Mucosa of descending colon (tissue), 3 donors: ENCODE data around the gene SLC44A3. TPM values are rescaled to one million over a fixed set of nuclear protein-coding genes. Genes with fewer than 3 reads are reported as not detected.

ENCODE experiments used
- ATAC-seq: fragments of 200-7000 bp; cut with Tn5 transposase; one replicate; pipeline ENCODE4 v1.9.1; 2020; ENCODE audit warnings: mild to moderate bottlenecking, moderate library complexity
- DNase-seq, 3 donors: peaks; one replicate each; pipeline ENCODE4 v3.0.0-alpha.2; 2020
- H3K36me3 ChIP-seq: fragments of 200-600 bp; one replicate; pipeline ENCODE4 v1.8.0; 2021; ENCODE audit warnings: low read depth, mild to moderate bottlenecking
- H3K4me1 ChIP-seq: fragments of 200-600 bp; one replicate; pipeline ENCODE4 v1.8.0; 2021; ENCODE audit warnings: low read depth, mild to moderate bottlenecking
- H3K4me3 ChIP-seq: fragments of 200-600 bp; one replicate; pipeline ENCODE4 v1.8.0; 2021; ENCODE audit warnings: mild to moderate bottlenecking
- H3K9me3 ChIP-seq: fragments of 200-600 bp; one replicate; pipeline ENCODE4 v1.8.0; 2021; ENCODE audit warnings: mild to moderate bottlenecking
- CTCF ChIP-seq: fragments of 200-600 bp; IDR thresholded peaks from one replicate; pipeline ENCODE4 v1.8.0; 2022; ENCODE audit warnings: antibody characterized with exemption, mild to moderate bottlenecking
- intact Hi-C, 2 donors: fragments of 100-400 bp; cut with DNase I in 1 of 2; cut with micrococcal nuclease in 1 of 2; formaldehyde crosslinking; loops; one replicate each; pipeline versions ENCODE4 v1.11.0 to v1.11.1; 2022; cut with DNase I, micrococcal nuclease
- total RNA-seq, 3 donors: library from RNA; stranded (reverse); fragmentation: NEBNext Ultra II Directional in 2 of 3; extraction: Animal tissue kit (Norgen Biotek cat#: 25700) in 2 of 3; gene quantifications; one replicate each; pipeline versions ENCODE4 v1.2.1 to v1.2.4, GENCODE V29; 2021 to 2023
- donor health status: DM: no; HTN: no; CAD: no; lungs with moderate emphysema.
- donor health status: DM: no; HTN: no; CAD: no.
- donor health status: DM: no; HTN: yes; CAD: no.

Gene SLC44A3
- total RNA-seq, 3 donors from 2014 or later = 37.4 to 89.1 (median 49.5) TPM

- peak; percentile 29 for TF ChIP-seq CTCF
- ATAC-seq = peak; percentile 74
- H3K4me1 ChIP-seq = peaks cover 43% of the 10 kb centered on the region
- H3K9me3 ChIP-seq = no peaks in the 10 kb centered on the region
- intact Hi-C loops = loop anchor here in 1 of 2 donors (5.0 to 10.0 kb wide), 2 partner anchors 197 to 275 kb away; no protein-coding TSS in a partner anchor
- H3K4me3 ChIP-seq = no peak overlapping the region
- DNase-seq = peak in 2 of 3 donors; percentile 31 to 61
- no peaks in the 10 kb centered on the region for H3K36me3 ChIP-seq
Measured at GRCh38 chr1:94801919-94802546, 18.1 kb upstream of the SLC44A3 start.

DNA sequence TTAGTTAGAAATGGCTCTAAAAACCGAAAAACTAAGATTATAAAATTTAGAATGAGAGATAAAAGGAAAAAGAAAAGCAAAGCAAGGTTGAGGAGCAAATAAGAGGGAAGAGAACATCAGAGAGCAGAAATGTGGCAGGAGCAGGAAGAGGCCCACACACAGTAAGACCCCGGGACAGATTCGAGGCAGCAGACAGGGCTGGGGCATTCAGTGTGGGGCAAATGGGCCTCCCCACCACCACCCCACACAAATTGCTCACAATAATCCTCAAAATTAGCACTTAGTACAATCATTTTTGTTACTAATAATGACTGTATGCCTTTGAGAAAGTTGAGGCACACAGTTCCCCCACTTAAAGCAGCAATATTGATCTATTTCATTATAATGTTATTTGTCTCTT lies 17.1 kb upstream of the SLC44A3 start:
- no peak for TF ChIP-seq CTCF
- Histone ChIP-seq H3K9me3 (no peaks in the 10 kb centered on the region), H3K4me3 (no peak overlapping the region), H3K36me3 (no peaks in the 10 kb centered on the region), H3K4me1 (peaks cover 54% of the 10 kb centered on the region)
- ATAC-seq = no peak
- no peak for DNase-seq
- intact Hi-C loops = loop anchor here in 1 of 2 donors (5.0 to 10.0 kb wide), 2 partner anchors 198 to 276 kb away; no protein-coding TSS in a partner anchor

DNA sequence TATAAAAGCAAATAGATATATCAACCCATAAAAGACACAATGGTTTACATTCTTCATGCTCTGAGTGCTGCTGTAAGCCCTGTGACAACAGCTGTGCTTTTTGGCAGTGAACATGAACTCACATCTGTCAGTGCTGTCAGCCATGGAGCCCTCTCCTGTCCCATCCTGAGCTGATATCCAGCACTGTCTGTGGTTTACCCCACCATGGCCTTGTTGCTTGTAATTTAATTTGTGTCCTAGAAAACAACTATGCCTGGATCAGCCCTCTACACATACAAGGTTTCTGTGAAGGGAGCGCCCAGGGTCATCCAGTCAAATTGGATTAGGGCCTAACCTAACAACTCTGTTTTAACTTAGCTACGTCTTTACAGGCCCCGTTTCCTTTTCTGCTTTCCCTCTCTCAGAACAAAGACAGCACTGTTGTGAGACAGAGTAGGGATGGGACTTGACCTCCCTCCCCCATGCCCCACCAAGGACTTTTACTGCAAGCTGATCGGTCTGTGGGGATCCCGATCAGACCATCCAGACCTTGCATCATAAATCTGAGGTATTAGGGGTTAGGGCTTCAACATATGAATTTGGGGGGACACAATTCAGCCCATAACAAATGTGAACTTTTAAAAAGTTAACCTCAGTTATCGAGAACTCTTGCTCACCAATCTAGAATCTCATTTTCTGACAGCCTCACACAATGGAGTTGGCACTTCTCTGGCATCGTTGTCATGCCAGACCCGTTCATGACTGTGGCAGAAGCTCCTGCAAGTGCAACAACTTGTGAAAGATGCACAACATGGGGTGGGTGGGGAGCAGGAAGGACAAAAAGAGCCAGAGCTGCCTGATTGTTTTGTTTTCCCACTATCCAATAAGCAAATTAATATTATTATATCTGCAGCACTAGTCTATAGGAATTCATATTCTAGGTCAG lies 16.4 kb upstream of the SLC44A3 start:
- intact Hi-C loops = loop anchor here in 1 of 2 donors (5.0 to 10.0 kb wide), 2 partner anchors 199 to 276 kb away; no protein-coding TSS in a partner anchor
- Histone ChIP-seq H3K4me1 (peaks cover 59% of the 10 kb centered on the region), H3K36me3 (no peaks in the 10 kb centered on the region), H3K4me3 (no peak overlapping the region), H3K9me3 (no peaks in the 10 kb centered on the region)
- peak; percentile 65 for ATAC-seq
- TF ChIP-seq CTCF = no peak
- DNase-seq = peak in 1 of 3 donors; percentile 58

- TF ChIP-seq CTCF = no peak
Measured at GRCh38 chr1:94804442-94804837, 15.7 kb upstream of the SLC44A3 start.

DNA sequence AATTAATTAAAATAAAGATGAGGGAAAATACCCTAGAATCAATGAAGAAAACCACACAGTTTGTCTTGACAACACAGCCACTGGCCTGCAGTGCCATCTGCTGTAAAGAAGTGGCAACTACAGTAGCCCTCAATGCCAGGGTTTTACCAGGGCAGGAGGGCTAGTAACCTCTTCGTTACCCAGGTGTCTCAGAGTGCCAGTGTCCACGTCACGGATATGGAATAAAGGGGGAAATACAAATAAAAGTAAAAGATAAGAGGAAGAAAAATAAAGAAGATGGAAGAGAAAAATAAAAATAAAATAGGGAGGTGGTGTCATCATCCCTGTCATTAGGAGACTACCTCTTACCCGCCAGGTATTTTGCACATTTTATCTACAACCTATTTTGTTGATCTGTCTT lies 14.2 kb upstream of the SLC44A3 start:
- intact Hi-C loops = loop anchor here (5.0 to 10.0 kb wide), 2 partner anchors 201 to 284 kb away; no protein-coding TSS in a partner anchor
- DNase-seq = peak in 2 of 3 donors; percentile 57 to 68

More at GRCh38 chr1:94804442-94804837, 15.7 kb upstream of the SLC44A3 start:
- Histone ChIP-seq H3K9me3 (no peaks in the 10 kb centered on the region), H3K4me3 (no peak overlapping the region), H3K36me3 (no peaks in the 10 kb centered on the region), H3K4me1 (peaks cover 63% of the 10 kb centered on the region)
- intact Hi-C loops = loop anchor here in 1 of 2 donors (5.0 to 10.0 kb wide), 2 partner anchors 200 to 277 kb away; no protein-coding TSS in a partner anchor
- ATAC-seq (no peak), DNase-seq (no peak)

More for the DNA sequence above, 14.2 kb upstream of the SLC44A3 start:
- peak; percentile 92 for TF ChIP-seq CTCF
- H3K4me1 ChIP-seq = peaks cover 63% of the 10 kb centered on the region
- peak; percentile 48 for ATAC-seq
- no peak overlapping the region for H3K4me3 ChIP-seq
- no peaks in the 10 kb centered on the region for H3K36me3 ChIP-seq
- H3K9me3 ChIP-seq = no peaks in the 10 kb centered on the region
